HG03439 (cell line): ENCODE measurements around the gene ACOT8.
A peak's percentile ranks its signal among the peaks of the same experiment; 100 is the strongest.

Experiments
- ATAC-seq: cut with Tn5 transposase; IDR thresholded peaks from one replicate; pipeline ENCODE4 v1.9.1; 2021; ENCODE audit warnings: mild to moderate bottlenecking, moderate library complexity; ENCODE audit not compliant: unreplicated experiment

The ACOT8 gene

GRCh38 chr20:45857882-45858216, 657 bp upstream of the ACOT8 start:
- ATAC-seq = peak; percentile 14

DNA sequence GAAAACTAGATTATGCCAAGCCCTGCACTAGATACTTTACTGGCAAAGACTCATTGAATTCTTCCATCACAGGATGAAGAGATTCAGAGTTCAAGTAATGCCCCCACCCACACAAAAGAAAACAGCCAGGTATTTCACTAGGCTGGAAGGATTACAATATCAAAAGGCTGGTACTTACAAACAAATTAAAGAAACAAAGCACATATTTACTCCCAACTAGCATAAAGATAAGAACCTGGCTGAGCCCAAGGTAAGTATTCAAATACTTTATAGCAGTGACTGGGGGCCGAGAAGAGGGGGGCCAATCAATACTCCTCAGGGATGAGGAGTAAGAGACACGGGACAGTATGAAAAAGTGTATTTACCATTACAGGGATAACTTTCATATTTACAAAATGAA, 3.7 kb downstream of the ACOT8 start:
- no peak for ATAC-seq

DNA sequence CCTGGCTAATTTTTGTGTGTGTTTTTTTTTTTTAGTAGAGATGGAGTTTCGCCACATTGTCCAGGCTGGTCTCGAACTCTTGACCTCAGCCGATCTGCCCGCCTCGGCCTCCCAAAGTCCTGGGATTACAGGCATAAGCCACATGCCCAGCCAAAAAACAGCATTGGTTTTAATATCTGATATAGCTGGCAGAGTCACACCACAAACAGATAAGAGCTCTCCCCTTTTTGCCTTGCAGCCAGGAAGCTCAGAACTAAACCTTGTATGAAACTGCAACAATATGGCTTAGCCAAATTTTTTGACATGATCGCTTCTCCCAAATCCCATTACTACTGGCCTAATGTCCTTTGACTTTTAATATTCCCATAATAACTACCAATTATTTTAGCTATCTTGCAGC, 4.9 kb downstream of the ACOT8 start:
- no peak for ATAC-seq

DNA sequence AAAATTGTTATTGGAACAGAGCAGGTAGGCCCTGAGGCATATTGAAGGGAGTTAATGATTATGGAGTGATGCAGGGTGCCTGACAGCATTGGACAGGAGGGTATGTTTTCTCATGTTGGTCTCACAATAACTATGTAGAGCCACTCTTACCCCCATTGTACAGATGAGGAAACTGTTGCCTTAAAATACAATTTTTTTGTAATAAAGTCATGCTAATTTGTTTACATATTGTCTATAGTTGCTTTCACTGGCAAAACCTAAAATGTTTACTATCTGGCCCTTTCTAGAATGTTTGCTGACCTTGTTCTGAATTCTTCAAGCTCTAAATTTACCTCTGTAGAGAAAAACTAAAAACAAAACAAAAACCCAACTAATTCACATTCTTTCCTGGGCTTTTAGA, 5.7 kb downstream of the ACOT8 start:
- no peak for ATAC-seq

- ATAC-seq = no peak
Measured at GRCh38 chr20:45850926-45851325, 6.3 kb downstream of the ACOT8 start.

- no peak for ATAC-seq
Measured at GRCh38 chr20:45850238-45850637, 7.0 kb downstream of the ACOT8 start.

DNA sequence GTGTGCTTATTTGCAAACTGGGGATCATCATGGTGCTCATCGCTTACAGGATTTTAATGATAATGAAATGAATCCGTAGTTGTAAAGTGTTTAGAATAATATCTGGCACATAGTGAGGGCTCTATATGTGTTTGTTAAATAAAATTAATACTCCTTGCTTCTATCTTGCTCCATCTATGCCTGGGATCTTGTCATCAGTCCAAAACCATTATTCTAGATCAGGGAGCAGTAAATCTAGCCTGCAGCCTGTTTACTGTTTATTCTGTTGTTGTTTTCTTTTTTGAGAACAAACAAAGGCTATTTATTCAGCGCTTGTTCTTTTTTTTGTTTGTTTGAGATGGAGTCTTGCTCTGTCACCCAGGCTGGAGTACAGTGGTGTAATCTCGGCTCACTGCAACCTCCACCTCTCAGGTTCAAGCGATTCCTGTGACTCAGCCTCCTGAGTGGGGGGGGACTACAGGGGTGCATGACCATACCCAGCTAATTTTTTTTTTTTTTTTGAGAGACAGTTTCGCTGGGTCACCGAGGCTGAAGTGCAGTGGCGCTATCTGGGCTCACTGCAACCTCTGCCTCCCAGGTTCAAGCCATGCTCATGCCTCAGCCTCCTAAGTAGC, 8.1 kb downstream of the ACOT8 start:
- ATAC-seq = no peak

DNA sequence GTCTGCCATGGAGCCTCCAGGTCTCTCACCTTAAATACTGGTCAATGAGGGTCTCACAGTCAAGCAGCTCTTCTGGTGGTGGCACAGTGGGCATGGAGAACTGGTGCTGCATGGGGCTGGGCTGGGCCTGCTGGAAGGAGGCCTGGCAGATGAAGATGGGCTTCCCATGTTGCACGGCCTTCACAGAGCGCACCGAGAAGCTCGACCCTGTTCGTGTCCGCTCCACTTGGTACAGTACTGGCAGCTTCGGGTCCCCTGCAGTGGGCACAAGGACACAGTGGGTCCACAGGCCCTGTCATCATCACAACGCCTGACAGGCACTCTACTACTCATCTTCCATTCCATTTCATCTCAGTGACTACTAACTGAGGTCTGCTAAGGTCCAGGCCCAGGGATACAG, 8.8 kb downstream of the ACOT8 start:
- ATAC-seq = no peak

DNA sequence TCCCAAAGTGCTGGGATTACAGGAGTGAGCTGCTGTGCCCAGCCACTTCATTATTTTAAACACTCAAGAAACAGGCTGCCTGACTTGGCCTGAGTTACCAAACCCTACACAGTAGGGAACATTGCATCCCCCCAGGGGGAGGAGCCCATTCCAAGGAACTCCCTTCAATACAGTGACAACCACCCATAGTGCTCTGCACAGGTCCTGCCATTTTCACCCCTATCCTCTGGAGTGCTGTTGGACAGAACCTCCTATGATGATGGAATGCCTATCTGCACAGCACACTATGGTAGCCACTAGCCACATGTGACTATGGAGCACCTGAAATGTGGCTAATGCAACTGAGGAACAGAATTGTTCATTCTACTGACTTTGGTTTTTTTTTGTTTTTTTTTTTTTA, 11.7 kb downstream of the ACOT8 start:
- no peak for ATAC-seq

DNA sequence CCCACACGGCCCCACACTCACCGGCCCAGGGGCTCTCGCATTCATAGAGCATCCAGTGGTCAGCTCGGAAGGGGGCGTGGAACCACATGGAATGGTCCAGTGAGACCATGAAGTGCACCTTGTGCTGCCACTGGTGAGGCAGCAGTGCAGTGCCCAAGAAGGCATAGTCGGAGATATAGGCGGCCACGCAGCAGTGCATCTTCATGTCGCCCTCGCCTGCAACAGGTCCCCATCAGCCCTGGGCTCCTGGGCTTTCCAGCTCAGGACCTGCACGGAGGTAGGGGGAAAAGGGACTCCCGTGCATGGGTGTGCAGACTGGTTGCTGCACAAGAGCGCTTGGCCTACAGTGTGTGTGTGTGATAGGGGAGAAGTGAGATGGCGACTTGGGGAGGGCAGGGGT, 13.7 kb downstream of the ACOT8 start:
- no peak for ATAC-seq

GRCh38 chr20:45842169-45842812, 14.9 kb downstream of the ACOT8 start:
- ATAC-seq = no peak

DNA sequence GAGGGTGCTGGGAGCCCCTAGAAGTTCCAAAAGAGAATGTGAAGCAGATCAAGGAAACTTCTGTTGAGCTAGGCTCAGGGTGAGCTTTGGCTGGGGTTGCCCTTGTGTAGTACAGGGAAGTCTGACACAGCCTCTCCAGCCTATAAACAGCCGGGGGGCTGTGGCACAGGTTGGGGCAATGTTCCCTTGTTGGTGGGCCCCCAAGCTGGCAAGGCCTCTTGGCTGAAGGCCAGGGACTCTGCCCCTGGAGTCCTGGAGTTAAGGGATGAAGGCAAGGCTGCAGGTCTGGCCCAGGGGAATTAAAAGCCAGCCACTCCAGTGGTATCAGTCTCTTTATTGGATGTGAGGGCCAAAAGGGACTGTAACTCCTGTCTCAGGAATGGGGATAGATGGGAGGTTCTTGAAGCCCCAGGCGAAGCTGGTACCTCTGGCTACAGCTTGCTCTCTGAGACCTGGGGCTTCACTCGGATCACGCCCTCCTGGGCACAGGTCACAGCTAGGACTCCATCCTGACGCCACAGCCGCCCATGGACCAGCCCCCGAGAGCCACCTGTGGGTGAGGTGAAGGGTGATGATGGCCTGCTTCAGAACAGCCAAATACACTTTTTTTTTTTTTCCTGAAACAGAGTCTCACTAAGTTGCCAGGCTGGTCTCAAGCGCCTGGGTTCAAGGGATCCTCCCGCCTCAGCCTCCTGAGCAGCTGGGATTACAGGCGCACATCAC, 15.6 kb downstream of the ACOT8 start:
- no peak for ATAC-seq

- no peak for ATAC-seq
Measured at GRCh38 chr20:45840700-45841198, 16.4 kb downstream of the ACOT8 start.

DNA sequence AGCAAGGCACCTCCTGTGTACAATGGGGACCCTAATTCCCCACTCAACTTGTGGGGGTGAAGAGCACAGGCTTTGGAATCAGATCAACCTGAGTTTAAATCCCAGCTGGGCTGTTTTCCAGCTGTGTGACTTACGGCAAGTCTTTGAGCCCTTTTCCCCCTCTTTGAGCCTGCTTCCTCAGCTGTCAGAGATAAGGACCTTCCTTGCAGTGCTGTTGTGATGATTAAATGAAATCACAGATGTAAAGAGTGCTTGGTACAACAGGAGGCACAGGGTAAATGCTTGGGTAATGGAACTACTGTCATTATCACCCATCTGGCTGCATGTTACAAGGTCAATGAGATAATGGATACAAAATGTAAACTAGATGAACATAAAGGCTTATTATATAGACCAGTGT, 20.4 kb downstream of the ACOT8 start:
- ATAC-seq = no peak

- ATAC-seq = no peak
Measured at GRCh38 chr20:45835825-45836224, 21.4 kb downstream of the ACOT8 start.

- ATAC-seq = no peak
Measured at GRCh38 chr20:45835329-45835765, 21.8 kb downstream of the ACOT8 start.

- no peak for ATAC-seq
Measured at GRCh38 chr20:45834797-45835161, 22.4 kb downstream of the ACOT8 start.

GRCh38 chr20:45833883-45834796, 23.1 kb downstream of the ACOT8 start:
- ATAC-seq = no peak

DNA sequence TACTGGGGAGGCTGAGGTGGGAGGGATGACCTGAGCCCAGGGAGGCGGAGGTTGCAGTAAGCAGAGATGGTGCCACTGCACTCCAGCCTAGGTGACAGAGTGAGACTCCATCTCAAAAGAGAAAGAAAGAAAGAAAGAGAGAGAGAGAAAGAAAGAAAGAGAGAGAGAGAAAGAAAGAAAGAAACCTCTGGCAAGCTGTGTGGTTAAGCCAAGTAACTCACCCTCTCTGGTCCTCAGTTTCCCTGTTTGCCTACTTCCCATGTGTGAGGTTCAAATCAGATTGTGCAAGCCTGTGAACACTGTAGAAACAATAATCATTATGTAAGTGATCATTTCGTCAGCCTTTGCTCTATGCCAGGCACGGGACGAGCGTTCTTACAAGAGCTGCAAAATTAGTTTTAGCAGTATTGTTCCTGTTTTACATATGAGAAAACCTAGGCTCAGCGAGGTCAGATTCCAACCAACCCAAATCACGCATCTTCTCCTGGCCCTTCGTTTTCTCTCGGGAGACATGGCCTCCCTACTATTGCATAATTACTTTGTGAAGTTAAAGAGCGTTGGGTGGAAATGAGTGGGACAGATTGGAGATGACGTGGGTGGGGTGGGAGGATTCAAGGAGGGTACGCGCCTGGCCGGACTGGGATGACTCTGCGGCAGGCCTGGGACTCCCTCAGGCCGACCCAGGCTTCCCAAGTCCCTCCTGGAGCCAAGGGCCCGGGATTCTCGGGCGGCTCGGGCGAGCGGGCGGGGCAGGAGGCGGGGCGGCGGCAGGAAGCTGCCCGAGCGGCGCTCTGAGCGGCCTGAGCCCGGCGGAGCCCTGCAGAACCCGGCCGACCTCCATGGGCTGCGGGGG, 23.9 kb downstream of the ACOT8 start, which contains the start of gene SNX21:
Gene SNX21 (plus strand): TSS at position 770 of the 853 bp plus-strand sequence. CDS start 121 bp downstream, outside the sequence.
- ATAC-seq = no peak

DNA sequence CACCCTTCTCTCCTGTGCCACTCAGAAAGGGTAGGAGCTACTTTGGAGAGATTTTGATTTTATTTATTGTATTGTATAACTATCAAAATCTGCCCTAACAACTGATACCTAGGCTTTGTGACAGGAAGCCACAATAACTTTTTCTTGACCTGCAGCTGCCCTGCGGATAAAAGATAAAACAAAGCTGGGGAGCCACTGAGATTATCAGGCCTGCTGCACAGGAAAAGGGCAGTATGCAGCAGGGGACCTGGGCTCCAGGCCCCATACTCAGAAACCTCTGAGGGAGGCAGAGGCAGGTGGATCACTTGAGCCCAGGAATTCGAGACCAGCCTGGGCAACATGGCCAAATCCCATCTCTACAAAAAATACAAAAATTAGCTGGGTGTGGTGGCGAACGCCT, 24.6 kb downstream of the ACOT8 start:
- ATAC-seq = no peak
